PC-9 (cell line): ENCODE results near the gene GBGT1.

Experiments used
- EZH2 ChIP-seq: fragments of 200-600 bp; sonication (generic); IDR thresholded peaks from 2 replicates; pipeline ENCODE4 v1.8.0; 2017; ENCODE audit warnings: antibody characterized with exemption, low read depth
- TF ChIP-seq, protein P1 (sequence below): fragments of 200-600 bp; sonication (generic); conservative IDR thresholded peaks from 2 replicates; pipeline ENCODE4 v1.6.1; 2017; ENCODE audit warnings: mixed run types, antibody characterized with exemption, mild to moderate bottlenecking, moderate library complexity

DNA sequence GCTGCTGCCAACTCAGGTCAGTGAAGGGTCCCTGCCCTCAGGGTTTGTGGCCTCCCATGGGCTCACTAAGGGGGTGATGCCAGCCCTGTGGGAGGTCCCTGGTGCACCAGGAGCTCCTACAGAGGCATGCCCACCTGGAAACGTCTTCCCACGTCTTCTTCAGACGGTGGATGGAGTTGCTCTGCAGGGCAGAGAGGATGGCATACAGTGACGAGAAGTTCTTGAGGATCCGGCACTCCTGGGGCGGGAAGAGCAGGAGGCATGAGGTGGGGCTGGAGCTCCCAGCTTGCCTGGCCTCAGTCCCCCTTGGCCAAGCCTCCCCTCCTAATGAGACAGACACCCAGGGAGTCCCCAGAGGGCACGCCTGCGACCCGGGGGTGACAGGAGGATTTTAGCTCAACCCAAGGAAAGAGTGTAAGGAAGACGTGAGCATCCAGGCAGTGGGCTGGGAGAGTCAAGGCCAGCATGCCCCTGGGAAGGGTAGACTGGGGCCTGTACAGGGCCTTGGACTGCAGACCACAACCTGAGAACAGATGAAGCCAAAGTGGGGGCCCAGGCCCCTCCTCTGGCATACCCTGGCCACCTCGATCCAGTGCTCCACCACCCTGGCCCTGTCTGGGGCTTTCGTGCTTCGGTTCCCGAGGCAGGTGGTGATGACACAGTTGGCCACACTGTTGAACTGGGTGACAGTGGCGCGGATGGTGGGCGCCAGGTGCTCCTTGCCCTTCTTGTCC lies 57.0 kb downstream of the GBGT1 start:
- TF ChIP-seq, protein P1, sequence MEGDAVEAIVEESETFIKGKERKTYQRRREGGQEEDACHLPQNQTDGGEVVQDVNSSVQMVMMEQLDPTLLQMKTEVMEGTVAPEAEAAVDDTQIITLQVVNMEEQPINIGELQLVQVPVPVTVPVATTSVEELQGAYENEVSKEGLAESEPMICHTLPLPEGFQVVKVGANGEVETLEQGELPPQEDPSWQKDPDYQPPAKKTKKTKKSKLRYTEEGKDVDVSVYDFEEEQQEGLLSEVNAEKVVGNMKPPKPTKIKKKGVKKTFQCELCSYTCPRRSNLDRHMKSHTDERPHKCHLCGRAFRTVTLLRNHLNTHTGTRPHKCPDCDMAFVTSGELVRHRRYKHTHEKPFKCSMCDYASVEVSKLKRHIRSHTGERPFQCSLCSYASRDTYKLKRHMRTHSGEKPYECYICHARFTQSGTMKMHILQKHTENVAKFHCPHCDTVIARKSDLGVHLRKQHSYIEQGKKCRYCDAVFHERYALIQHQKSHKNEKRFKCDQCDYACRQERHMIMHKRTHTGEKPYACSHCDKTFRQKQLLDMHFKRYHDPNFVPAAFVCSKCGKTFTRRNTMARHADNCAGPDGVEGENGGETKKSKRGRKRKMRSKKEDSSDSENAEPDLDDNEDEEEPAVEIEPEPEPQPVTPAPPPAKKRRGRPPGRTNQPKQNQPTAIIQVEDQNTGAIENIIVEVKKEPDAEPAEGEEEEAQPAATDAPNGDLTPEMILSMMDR = no peak
- no peak for TF ChIP-seq EZH2
